OCI-LY7 (cell line): ENCODE results near the gene NDC1. TPM values are rescaled to one million over a fixed set of nuclear protein-coding genes. Genes with fewer than 3 reads are reported as not detected.

Experiments used
- BruUV-seq: library from RNA; stranded (reverse); fragments of 400-500 nt; replicated peaks from 2 replicates; lab custom pipeline; 2021; lab: Mats Ljungman, UMichigan
- CTCF ChIA-PET: fragments of 300-600 bp; sonication (Branson Sonifier 250); formaldehyde crosslinking; loops from one replicate; lab custom pipeline; 2022; ENCODE audit warnings: antibody characterized with exemption; ENCODE audit not compliant: unreplicated experiment; lab: Charles Lee
- POLR2A ChIA-PET: fragments of 300-600 bp; sonication (Branson Sonifier 250); formaldehyde crosslinking; loops from one replicate; lab custom pipeline; 2022; ENCODE audit warnings: antibody characterized with exemption; lab: Charles Lee
- DNase-seq: peaks from one replicate; pipeline ENCODE4 v3.0.0-alpha.2; 2015; ENCODE audit warnings: low spot score
- H2AFZ ChIP-seq: fragments of 200-600 bp; sonication (generic), shearing (Covaris generic); 2 replicates; pipeline ENCODE4 v1.6.1; 2014; ENCODE audit warnings: mild to moderate bottlenecking, antibody characterized with exemption, low read length, moderate library complexity
- H3K27ac ChIP-seq: fragments of 200-600 bp; sonication (generic); 2 replicates; pipeline ENCODE4 v1.5.1; 2014; ENCODE audit warnings: mixed run types, low read depth, mild to moderate bottlenecking, moderate library complexity, low read length, inconsistent platforms; ENCODE audit not compliant: poor library complexity, severe bottlenecking
- H3K36me3 ChIP-seq: fragments of 200-600 bp; sonication (generic); 2 replicates; pipeline ENCODE4 v1.6.1; 2014; ENCODE audit warnings: mild to moderate bottlenecking, antibody characterized with exemption, low read length, moderate library complexity, mixed read lengths; ENCODE audit not compliant: insufficient read depth
- H3K4me1 ChIP-seq: fragments of 200-600 bp; sonication (generic); 2 replicates; pipeline ENCODE4 v1.5.1; 2014; ENCODE audit warnings: mild to moderate bottlenecking, low read length; ENCODE audit not compliant: insufficient read depth, poor library complexity, severe bottlenecking
- H3K4me2 ChIP-seq: fragments of 200-600 bp; sonication (generic); 2 replicates; pipeline ENCODE4 v1.6.1; 2014; ENCODE audit warnings: mild to moderate bottlenecking, low read length
- H3K4me3 ChIP-seq: fragments of 200-600 bp; sonication (generic); 2 replicates; pipeline ENCODE4 v1.5.1; 2014; ENCODE audit warnings: mild to moderate bottlenecking, low read depth, low read length; ENCODE audit not compliant: poor library complexity, severe bottlenecking
- H3K79me2 ChIP-seq: fragments of 200-600 bp; sonication (generic); 2 replicates; pipeline ENCODE4 v1.6.1; 2016; ENCODE audit warnings: low read depth, mild to moderate bottlenecking, low read length, moderate library complexity, mixed read lengths; ENCODE audit not compliant: insufficient read depth
- H3K9me2 ChIP-seq: fragments of 200-600 bp; sonication (generic); 2 replicates; pipeline ENCODE4 v1.6.1; 2016; ENCODE audit warnings: mild to moderate bottlenecking, low read length, mixed read lengths; ENCODE audit not compliant: insufficient read depth
- H3K9me3 ChIP-seq: fragments of 200-600 bp; sonication (generic); 2 replicates; pipeline ENCODE4 v1.6.1; 2014; ENCODE audit warnings: mild to moderate bottlenecking, mixed run types, low read length, mixed read lengths
- H4K20me1 ChIP-seq: fragments of 200-600 bp; sonication (generic); 2 replicates; pipeline ENCODE4 v1.6.1; 2014; ENCODE audit warnings: mild to moderate bottlenecking, antibody characterized with exemption, low read length, moderate library complexity, mixed read lengths; ENCODE audit not compliant: insufficient read depth
- CTCF ChIP-seq: fragments of 200-600 bp; sonication (generic); conservative IDR thresholded peaks from 2 replicates; pipeline ENCODE4 v1.5.1; 2014; ENCODE audit warnings: mild to moderate bottlenecking, antibody characterized with exemption, low read length, moderate library complexity, mixed read lengths
- EZH2phosphoT487 ChIP-seq: fragments of 200-600 bp; sonication (generic); IDR thresholded peaks from 2 replicates; pipeline ENCODE4 v1.6.1; 2018; ENCODE audit warnings: low read depth, borderline replicate concordance, mild to moderate bottlenecking, mixed run types, antibody characterized with exemption, low read length, moderate library complexity, mixed read lengths
- intact Hi-C: fragments of 100-400 bp; cut with micrococcal nuclease; formaldehyde crosslinking; loops from one replicate; pipeline ENCODE4 v1.10.0; 2022; ENCODE audit not compliant: unreplicated experiment
- total RNA-seq, 2 experiments: library from RNA; depleted of rRNA in 1 of 2; stranded (reverse); fragments of >200 nt in 1 of 2; shearing (Covaris generic) in 1 of 2; gene quantifications; 2 replicates each; pipeline ENCODE4 v1.2.3, GENCODE V29; 2014 to 2022

Gene NDC1
- total RNA-seq, 2 experiments from 2014 or later = 51.8 to 71.5 TPM

- BruUV-seq = no TSS peak
- Histone ChIP-seq H3K4me2 (no peak overlapping the region), H3K27ac (no peak overlapping the region), H3K9me2 (no peaks in the 10 kb centered on the region), H2AFZ (no peak overlapping the region), H3K9me3 (no peaks in the 10 kb centered on the region), H3K4me1 (no peaks in the 10 kb centered on the region), H4K20me1 (no peaks in the 10 kb centered on the region), H3K79me2 (no peaks in the 10 kb centered on the region), H3K36me3 (no peaks in the 10 kb centered on the region), H3K4me3 (no peak overlapping the region)
- ChIA-PET CTCF (no interaction called here), POLR2A (no interaction called here)
- intact Hi-C loops = no loop called here
- TF ChIP-seq EZH2phosphoT487 = no peak
- TF ChIP-seq CTCF = no peak
- DNase-seq = no peak
Observed at GRCh38 chr1:53732409-53732808, 105.7 kb downstream of the NDC1 start.

- Histone ChIP-seq H3K9me3 (no peaks in the 10 kb centered on the region), H3K9me2 (no peaks in the 10 kb centered on the region), H3K4me1 (no peaks in the 10 kb centered on the region), H3K4me2 (no peak overlapping the region), H3K4me3 (no peak overlapping the region), H2AFZ (no peak overlapping the region), H3K79me2 (no peaks in the 10 kb centered on the region), H4K20me1 (no peaks in the 10 kb centered on the region), H3K36me3 (no peaks in the 10 kb centered on the region), H3K27ac (no peak overlapping the region)
- ChIA-PET POLR2A (no interaction called here), CTCF (no interaction called here)
- no TSS peak for BruUV-seq
- intact Hi-C loops = no loop called here
- TF ChIP-seq CTCF = no peak
- no peak for DNase-seq
Observed at GRCh38 chr1:53731779-53732305, 106.3 kb downstream of the NDC1 start.

- H2AFZ ChIP-seq = no peak overlapping the region
- H4K20me1 ChIP-seq = no peaks in the 10 kb centered on the region
- H3K9me3 ChIP-seq = no peaks in the 10 kb centered on the region
- no peaks in the 10 kb centered on the region for H3K36me3 ChIP-seq
- no TSS peak for BruUV-seq
- no peak overlapping the region for H3K4me2 ChIP-seq
- H3K4me3 ChIP-seq = no peak overlapping the region
- intact Hi-C loops = no loop called here
- H3K27ac ChIP-seq = no peak overlapping the region
- no peaks in the 10 kb centered on the region for H3K79me2 ChIP-seq
- TF ChIP-seq CTCF (no peak), EZH2phosphoT487 (no peak)
- H3K4me1 ChIP-seq = no peaks in the 10 kb centered on the region
- no peaks in the 10 kb centered on the region for H3K9me2 ChIP-seq
- DNase-seq = no peak
- POLR2A ChIA-PET = no interaction called here
- CTCF ChIA-PET = no interaction called here
Observed at GRCh38 chr1:53731043-53731600, 107.0 kb downstream of the NDC1 start.
